Caco-2 (cell line): ENCODE measurements around the gene TMEM107. TPM values are rescaled to one million over a fixed set of nuclear protein-coding genes. Genes with fewer than 3 reads are reported as not detected.

Source experiments
- BruUV-seq: library from RNA; stranded (reverse); fragments of 400-500 nt; replicated peaks from 2 replicates; lab custom pipeline; 2021; lab: Mats Ljungman, UMichigan
- CTCF ChIA-PET: fragments of 300-600 bp; sonication (Branson Sonifier 250); formaldehyde crosslinking; loops from one replicate; lab custom pipeline; 2022; ENCODE audit warnings: antibody characterized with exemption; lab: Charles Lee
- POLR2A ChIA-PET: fragments of 300-600 bp; sonication (Branson Sonifier 250); formaldehyde crosslinking; loops from one replicate; lab custom pipeline; 2022; ENCODE audit warnings: antibody characterized with exemption; lab: Charles Lee
- DNase-seq, 2 experiments: peaks; one replicate each; pipeline versions ENCODE4 v3.0.0 to v3.0.0-alpha.2; 2020 to 2022
- H3K27me3 ChIP-seq: replicated peaks from 2 replicates; pipeline ENCODE4 v1.6.0; 2011; ENCODE audit warnings: low read length; ENCODE audit not compliant: control insufficient read depth, insufficient read depth
- H3K36me3 ChIP-seq: 2 replicates; pipeline ENCODE4 v1.5.1; 2011; ENCODE audit warnings: low read length; ENCODE audit not compliant: control insufficient read depth, insufficient read depth
- H3K4me1 ChIP-seq: fragments of 250-450 bp; sonication (Bioruptor Pico); 2 replicates; pipeline ENCODE4 v1.5.1; 2020; ENCODE audit warnings: mild to moderate bottlenecking
- H3K4me3 ChIP-seq: 2 replicates; pipeline ENCODE4 v1.5.1; 2011; ENCODE audit warnings: low read depth, mild to moderate bottlenecking, control low read depth, low read length
- H3K9me3 ChIP-seq: fragments of 250-450 bp; sonication (Bioruptor Pico); 2 replicates; pipeline ENCODE4 v1.5.1; 2020; ENCODE audit warnings: mild to moderate bottlenecking, moderate library complexity
- H3K27ac Mint-ChIP-seq: one replicate; pipeline ENCODE4 v1.8.0; 2022; ENCODE audit warnings: mixed read lengths; ENCODE audit not compliant: unreplicated experiment
- H3K27me3 Mint-ChIP-seq: one replicate; pipeline ENCODE4 v1.8.0; 2022; ENCODE audit warnings: mixed read lengths; ENCODE audit not compliant: insufficient read depth, unreplicated experiment
- H3K36me3 Mint-ChIP-seq: one replicate; pipeline ENCODE4 v1.8.0; 2022; ENCODE audit warnings: mild to moderate bottlenecking, mixed read lengths; ENCODE audit not compliant: insufficient read depth, unreplicated experiment
- H3K4me1 Mint-ChIP-seq: one replicate; pipeline ENCODE4 v1.8.0; 2022; ENCODE audit warnings: low read depth, mixed read lengths; ENCODE audit not compliant: unreplicated experiment
- H3K4me3 Mint-ChIP-seq: one replicate; pipeline ENCODE4 v1.8.0; 2022; ENCODE audit warnings: mild to moderate bottlenecking, moderate library complexity, mixed read lengths; ENCODE audit not compliant: unreplicated experiment
- H3K9me3 Mint-ChIP-seq: one replicate; pipeline ENCODE4 v1.8.0; 2022; ENCODE audit warnings: mixed read lengths; ENCODE audit not compliant: unreplicated experiment
- CTCF ChIP-seq, 2 experiments: fragments of 200-600 bp in 1 of 2; IDR thresholded peaks; 1 replicate in 1 of 2; 2 replicates in 1 of 2; pipeline versions ENCODE4 v1.5.1 to v1.8.0; 2011 to 2022; ENCODE audit warnings: antibody characterized with exemption in 1 of 2, control low read depth in 1 of 2, inconsistent platforms in 1 of 2, low read depth in 1 of 2, low read length in 1 of 2, mild to moderate bottlenecking in 1 of 2, moderate library complexity in 1 of 2; ENCODE audit not compliant: insufficient read depth in 1 of 2, severe bottlenecking in 1 of 2, unreplicated experiment in 1 of 2
- intact Hi-C: fragments of 100-400 bp; cut with micrococcal nuclease; formaldehyde crosslinking; loops from one replicate; pipeline ENCODE4 v1.10.0; 2022; ENCODE audit not compliant: unreplicated experiment
- total RNA-seq: library from RNA; stranded (reverse); gene quantifications from 2 replicates; pipeline ENCODE4 v1.2.3, GENCODE V29; 2022

Gene TMEM107
- total RNA-seq, 1 experiment from 2014 or later: 5.4 TPM

DNA sequence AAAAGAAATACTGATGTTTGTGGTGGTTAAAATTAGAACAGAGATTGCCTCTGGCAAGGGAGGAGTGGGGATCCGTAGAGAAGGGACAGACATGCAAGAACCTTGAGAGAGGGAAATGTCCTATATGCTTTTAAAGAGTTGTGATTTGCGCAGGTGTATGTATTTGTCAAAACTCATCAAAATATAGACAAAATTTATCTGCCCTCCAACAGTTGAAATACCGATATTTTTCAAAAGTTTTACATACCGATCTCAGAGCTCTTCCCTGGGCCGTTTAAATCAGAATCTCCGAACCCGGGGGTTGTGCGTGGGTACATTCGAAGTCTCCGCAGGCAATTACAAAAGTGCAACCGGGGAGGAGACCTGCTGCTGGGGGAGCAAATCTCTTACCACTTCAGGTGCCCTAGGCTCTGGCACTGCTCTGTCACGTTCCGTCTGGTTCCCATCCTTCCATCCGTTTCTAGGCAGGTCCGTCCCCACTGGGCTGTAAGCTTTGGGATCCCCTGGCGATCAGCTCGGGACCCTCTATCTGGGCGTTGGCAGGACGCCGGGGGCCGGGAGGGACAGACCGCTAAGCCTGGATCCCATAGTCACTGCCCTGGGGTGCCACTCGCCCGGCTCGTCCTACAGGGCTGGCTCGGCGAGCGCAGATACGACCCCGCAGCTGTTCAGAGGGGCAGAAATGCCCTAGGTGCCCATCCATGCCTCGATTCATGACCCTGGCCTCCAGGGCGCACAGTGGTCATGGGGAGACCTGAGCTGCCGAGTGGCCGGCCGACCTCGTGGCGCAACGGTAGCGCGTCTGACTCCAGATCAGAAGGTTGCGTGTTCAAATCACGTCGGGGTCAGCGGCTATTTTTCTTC lies 9.6 kb upstream of the TMEM107 start:
- Mint-ChIP-seq H3K4me1 (peaks cover 6% of the 10 kb centered on the region), H3K27ac (no peak overlapping the region), H3K27me3 (no peaks in the 10 kb centered on the region), H3K9me3 (no peaks in the 10 kb centered on the region), H3K4me3 (no peak overlapping the region), H3K36me3 (no peaks in the 10 kb centered on the region)
- H3K27me3 ChIP-seq: no peaks in the 10 kb centered on the region
- peak; percentile 71 to 84 for DNase-seq
- no peaks in the 10 kb centered on the region for H3K36me3 ChIP-seq
- peak overlapping the region; percentile 84 for H3K4me3 ChIP-seq
- POLR2A ChIA-PET: interaction anchor here (0.6 to 1.2 kb wide), 2 partner anchors 12 to 103 kb away, joined by 3 to 5 read pairs; partner anchors contain the start of gene RANGRF
- intact Hi-C loops: loop anchor here (2.0 kb wide), 1 partner anchor 67 kb away; the partner anchor contains the start of gene ALOXE3
- BruUV-seq: no TSS peak
- H3K4me1 ChIP-seq: peaks cover 13% of the 10 kb centered on the region
- no peaks in the 10 kb centered on the region for H3K9me3 ChIP-seq
- no peak for TF ChIP-seq CTCF (IDR thresholded peaks at IDR 0.05; ENCODE audit: insufficient read depth in 1 of 2, low read depth in 1 of 2, low read length in 1 of 2, severe bottlenecking in 1 of 2, unreplicated experiment in 1 of 2)
- CTCF ChIA-PET: interaction anchor here (0.6 kb wide), 1 partner anchor 29 kb away, joined by 3 read pairs; no protein-coding TSS in a partner anchor

- Mint-ChIP-seq H3K4me1 (peaks cover 7% of the 10 kb centered on the region), H3K27ac (peak overlapping the region; percentile 88), H3K27me3 (no peaks in the 10 kb centered on the region), H3K36me3 (peaks cover 11% of the 10 kb centered on the region), H3K4me3 (peak overlapping the region; percentile 89), H3K9me3 (no peaks in the 10 kb centered on the region)
- DNase-seq: peak in 1 of 2 experiments; percentile 47
- CTCF ChIA-PET: interaction anchor here (0.6 to 0.9 kb wide), 2 partner anchors 13 to 101 kb away, joined by 3 to 4 read pairs; partner anchors contain the start of gene BORCS6
- POLR2A ChIA-PET: interaction anchor here (1.2 kb wide), 1 partner anchor 44 kb away, joined by 9 read pairs; no protein-coding TSS in a partner anchor
- H3K36me3 ChIP-seq: no peaks in the 10 kb centered on the region
- BruUV-seq: no TSS peak
- no peaks in the 10 kb centered on the region for H3K4me1 ChIP-seq
- no peaks in the 10 kb centered on the region for H3K27me3 ChIP-seq
- no peak for TF ChIP-seq CTCF (IDR thresholded peaks at IDR 0.05; ENCODE audit: insufficient read depth in 1 of 2, low read depth in 1 of 2, low read length in 1 of 2, severe bottlenecking in 1 of 2, unreplicated experiment in 1 of 2)
- no peaks in the 10 kb centered on the region for H3K9me3 ChIP-seq
- peak overlapping the region; percentile 39 for H3K4me3 ChIP-seq
- intact Hi-C loops: no loop called here
Measured at GRCh38 chr17:8176998-8177731, 985 bp upstream of the TMEM107 start.

GRCh38 chr17:8175795-8176196 lies 384 bp downstream of the TMEM107 start:
- CTCF ChIA-PET: no interaction called here

More at GRCh38 chr17:8175795-8176196, 384 bp downstream of the TMEM107 start:
- Histone ChIP-seq H3K36me3 (no peaks in the 10 kb centered on the region), H3K4me3 (peak overlapping the region; percentile 39), H3K4me1 (no peaks in the 10 kb centered on the region), H3K9me3 (no peaks in the 10 kb centered on the region), H3K27me3 (no peaks in the 10 kb centered on the region)
- Mint-ChIP-seq H3K4me1 (peaks cover 7% of the 10 kb centered on the region), H3K4me3 (peak overlapping the region; percentile 89), H3K9me3 (no peaks in the 10 kb centered on the region), H3K27ac (peak overlapping the region; percentile 88), H3K27me3 (no peaks in the 10 kb centered on the region), H3K36me3 (peaks cover 11% of the 10 kb centered on the region)
- no peak for TF ChIP-seq CTCF (IDR thresholded peaks at IDR 0.05; ENCODE audit: insufficient read depth in 1 of 2, low read depth in 1 of 2, low read length in 1 of 2, severe bottlenecking in 1 of 2, unreplicated experiment in 1 of 2)
- intact Hi-C loops: no loop called here
- no TSS peak for BruUV-seq
- POLR2A ChIA-PET: interaction anchor here (1.2 kb wide), 1 partner anchor 46 kb away, joined by 9 read pairs; no protein-coding TSS in a partner anchor
- DNase-seq: no peak
